ENCODE measurements around the gene SETDB2.

- TF ChIP-seq CTCF (conservative IDR thresholded peaks at IDR 0.05; ENCODE audit: low read length), result no peak
- no peak for TF ChIP-seq EZH2phosphoT487 (IDR thresholded peaks at IDR 0.05; ENCODE audit: borderline replicate concordance)
These were observed 83.0 kb downstream of the SETDB2 start for GRCh38 chr13:49527123-49527522.
